DMS153 treated with DMSO at 0.1 percent for 48 hours (cell line): ENCODE data around the gene CYB5D1.
A peak's percentile ranks its signal among the peaks of the same experiment; 100 is the strongest.

Experiments
- DNase-seq: peaks from one replicate; lab custom pipeline; 2025; ENCODE audit not compliant: unreplicated experiment; lab: John Stamatoyannopoulos, UW

The CYB5D1 gene

DNA sequence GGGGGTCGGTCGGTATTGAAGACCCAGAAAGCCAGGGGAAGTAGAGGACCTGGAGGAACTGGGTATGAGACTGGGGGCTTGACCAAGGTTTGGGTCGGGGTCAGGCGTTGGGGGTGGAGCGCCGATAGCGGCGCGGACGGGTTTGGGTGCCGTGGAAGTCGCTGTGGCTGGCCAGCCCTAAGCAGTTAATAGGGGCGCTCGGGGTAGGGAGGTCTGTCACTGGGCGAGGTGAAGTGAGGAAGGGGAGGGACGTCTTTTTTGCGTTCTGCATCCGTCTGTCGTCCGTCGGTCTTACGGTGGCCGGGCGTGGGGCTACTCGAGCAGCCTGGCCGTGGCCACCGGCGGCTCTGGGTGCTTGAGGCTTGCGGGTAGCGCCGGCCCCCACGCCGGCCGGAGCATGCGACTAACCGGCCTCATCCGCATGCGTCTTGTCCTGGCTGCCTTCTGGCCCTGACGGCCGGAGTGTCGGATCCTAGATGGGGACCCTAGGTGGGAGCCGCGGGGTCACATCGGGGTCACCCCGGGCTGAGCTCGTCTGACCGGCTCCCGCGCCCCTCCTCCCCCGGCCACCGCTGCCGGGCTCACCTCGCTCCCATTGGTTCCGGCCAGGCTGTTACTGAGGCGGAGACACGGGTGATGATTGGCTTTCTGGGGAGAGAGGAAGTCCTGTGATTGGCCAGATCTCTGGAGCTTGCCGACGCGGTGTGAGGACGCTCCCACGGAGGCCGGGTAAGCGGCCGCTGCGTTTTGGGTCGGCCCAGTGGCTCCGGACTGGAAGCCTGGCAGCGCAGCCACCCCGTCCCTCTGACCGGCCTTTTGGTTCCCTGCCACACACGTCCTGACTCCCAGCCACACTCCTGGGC, 13.3 kb upstream of the CYB5D1 start:
- DNase-seq = peak; percentile 50

DNA sequence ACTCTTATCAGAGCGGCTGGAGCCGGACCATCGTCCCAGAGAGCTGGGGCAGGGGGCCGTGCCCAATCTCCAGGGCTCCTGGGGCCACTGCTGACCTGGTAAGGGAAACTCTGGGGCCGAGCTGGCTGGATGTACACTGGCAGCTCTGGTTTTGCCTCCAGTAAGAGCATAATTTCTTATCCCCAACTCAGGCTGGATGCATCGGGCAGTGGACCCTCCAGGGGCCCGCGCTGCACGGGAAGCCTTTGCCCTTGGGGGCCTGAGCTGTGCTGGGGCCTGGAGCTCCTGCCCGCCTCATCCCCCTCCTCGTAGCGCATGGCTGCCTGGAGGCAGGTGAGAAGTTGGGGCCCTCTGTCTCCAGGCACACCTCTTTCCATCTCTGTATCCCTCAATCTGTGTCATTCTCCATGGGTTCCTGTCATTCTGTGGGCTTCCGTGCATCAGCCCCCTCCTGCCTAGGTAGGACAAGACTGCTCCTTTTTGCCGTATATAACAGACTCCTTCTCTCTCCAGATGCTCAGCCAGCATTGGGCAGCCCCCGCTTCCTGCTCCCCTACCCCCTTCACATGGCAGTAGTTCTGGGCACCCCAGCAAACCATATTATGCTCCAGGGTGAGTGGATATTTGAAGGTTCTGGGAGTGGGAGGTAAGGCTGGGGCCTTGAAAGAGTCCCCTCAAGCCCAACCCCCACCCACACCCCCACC, 12.3 kb upstream of the CYB5D1 start:
- no peak for DNase-seq

DNA sequence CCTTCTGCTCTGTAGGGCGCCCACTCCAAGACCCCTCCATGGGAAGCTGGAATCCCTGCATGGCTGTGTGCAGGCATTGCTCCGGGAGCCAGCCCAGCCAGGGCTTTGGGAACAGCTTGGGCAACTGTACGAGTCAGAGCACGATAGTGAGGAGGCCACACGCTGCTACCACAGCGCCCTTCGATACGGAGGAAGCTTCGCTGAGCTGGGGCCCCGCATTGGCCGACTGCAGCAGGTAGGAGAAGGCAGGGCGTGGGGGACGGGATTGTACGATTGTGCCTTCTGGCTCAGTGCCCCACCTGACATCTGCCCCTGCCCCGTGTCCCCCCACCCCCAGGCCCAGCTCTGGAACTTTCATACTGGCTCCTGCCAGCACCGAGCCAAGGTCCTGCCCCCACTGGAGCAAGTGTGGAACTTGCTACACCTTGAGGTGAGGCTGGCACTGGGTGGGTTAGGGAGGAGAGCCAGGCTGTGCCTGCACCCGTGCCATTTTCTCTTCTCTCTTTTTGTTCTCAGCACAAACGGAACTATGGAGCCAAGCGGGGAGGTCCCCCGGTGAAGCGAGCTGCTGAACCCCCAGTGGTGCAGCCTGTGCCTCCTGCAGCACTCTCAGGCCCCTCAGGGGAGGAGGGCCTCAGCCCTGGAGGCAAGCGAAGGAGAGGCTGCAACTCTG, 11.6 kb upstream of the CYB5D1 start:
- DNase-seq = no peak

GRCh38 chr17:7846765-7847661, 10.8 kb upstream of the CYB5D1 start:
- no peak for DNase-seq

- DNase-seq = no peak
Measured at GRCh38 chr17:7848131-7848579, 9.6 kb upstream of the CYB5D1 start.

- no peak for DNase-seq
Measured at GRCh38 chr17:7848739-7849129, 9.1 kb upstream of the CYB5D1 start.

DNA sequence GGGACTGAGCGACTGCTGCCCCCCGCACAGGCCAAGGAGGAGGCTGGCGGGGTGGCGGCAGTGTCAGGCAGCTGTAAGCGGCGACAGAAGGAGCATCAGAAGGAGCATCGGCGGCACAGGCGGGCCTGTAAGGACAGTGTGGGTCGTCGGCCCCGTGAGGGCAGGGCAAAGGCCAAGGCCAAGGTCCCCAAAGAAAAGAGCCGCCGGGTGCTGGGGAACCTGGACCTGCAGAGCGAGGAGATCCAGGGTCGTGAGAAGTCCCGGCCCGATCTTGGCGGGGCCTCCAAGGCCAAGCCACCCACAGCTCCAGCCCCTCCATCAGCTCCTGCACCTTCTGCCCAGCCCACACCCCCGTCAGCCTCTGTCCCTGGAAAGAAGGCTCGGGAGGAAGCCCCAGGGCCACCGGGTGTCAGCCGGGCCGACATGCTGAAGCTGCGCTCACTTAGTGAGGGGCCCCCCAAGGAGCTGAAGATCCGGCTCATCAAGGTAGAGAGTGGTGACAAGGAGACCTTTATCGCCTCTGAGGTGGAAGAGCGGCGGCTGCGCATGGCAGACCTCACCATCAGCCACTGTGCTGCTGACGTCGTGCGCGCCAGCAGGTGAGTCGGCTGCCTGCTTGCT, 8.6 kb upstream of the CYB5D1 start:
- DNase-seq = no peak

DNA sequence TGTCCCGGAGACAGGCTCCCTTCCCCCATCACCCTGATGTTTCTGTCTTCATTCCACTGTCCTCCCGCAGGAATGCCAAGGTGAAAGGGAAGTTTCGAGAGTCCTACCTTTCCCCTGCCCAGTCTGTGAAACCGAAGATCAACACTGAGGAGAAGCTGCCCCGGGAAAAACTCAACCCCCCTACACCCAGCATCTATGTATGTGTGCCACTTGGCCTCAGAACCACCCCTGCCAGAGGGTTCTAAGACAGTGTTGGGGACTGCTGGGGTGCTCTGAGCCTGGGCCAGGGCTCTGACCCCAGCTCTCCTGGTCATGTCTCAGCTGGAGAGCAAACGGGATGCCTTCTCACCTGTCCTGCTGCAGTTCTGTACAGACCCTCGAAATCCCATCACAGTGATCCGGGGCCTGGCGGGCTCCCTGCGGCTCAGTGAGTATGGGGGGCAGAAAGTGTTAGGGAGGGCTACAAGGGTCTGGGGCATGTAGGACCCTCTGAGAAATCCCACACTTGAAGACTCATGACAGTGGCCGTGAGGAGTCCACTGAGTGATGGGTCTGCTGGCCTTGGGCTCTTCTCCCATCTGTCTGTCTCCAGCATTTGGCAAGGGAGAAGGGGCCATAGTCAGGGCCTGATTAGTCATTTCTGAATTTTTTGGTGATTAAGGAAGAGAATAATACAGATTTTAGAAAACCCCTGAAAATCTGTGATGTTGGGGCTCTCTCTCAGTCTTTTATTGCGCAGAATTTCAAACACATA, 7.9 kb upstream of the CYB5D1 start:
- no peak for DNase-seq

DNA sequence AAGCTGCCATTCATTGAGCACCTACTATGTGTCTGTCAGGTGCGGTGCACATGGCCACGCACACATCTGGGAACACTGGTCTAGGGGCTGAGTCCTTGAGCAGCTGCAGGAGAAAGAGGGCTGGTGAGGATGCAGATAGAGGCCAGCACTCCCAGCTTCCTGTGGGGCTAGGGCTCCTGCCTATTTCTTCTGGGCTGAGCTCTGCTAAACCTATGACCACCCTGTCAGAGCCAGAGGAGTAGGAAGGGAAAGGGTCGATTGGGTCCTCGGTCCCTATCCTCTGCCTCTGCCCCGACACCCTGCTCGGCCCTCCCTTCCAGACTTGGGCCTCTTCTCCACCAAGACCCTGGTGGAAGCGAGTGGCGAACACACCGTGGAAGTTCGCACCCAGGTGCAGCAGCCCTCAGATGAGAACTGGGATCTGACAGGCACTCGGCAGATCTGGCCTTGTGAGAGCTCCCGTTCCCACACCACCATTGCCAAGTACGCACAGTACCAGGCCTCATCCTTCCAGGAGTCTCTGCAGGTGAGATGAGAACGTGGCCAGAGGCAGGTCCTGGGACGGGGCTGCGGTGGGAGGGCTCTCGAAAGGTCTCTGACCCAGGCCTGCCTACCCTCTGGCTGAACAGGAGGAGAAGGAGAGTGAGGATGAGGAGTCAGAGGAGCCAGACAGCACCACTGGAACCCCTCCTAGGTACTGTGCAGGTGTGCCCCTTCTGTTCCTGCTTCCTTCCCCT, 6.9 kb upstream of the CYB5D1 start:
- no peak for DNase-seq

- DNase-seq = peak; percentile 27
Measured at GRCh38 chr17:7851438-7852261, 6.2 kb upstream of the CYB5D1 start.

- DNase-seq = no peak
Measured at GRCh38 chr17:7852262-7852670, 5.5 kb upstream of the CYB5D1 start.

DNA sequence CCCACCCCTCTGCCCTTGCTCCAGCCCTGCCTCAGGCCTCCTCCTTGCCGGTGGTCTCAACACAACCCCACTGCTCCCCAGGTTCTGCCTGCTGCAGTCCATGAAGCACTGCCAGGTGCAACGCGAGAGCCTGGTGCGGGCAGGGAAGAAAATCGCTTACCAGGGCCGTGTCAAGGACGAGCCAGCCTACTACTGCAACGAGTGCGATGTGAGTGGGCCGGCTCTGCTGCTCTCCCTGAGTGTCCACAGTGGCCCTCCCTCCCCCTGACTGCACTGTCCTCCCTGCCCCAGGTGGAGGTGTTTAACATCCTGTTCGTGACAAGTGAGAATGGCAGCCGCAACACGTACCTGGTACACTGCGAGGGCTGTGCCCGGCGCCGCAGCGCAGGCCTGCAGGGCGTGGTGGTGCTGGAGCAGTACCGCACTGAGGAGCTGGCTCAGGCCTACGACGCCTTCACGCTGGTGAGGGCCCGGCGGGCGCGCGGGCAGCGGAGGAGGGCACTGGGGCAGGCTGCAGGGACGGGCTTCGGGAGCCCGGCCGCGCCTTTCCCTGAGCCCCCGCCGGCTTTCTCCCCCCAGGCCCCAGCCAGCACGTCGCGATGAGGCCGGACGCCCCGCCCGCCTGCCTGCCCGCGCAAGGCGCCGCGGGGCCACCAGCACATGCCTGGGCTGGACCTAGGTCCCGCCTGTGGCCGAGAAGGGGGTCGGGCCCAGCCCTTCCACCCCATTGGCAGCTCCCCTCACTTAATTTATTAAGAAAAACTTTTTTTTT, 4.7 kb upstream of the CYB5D1 start:
- no peak for DNase-seq

DNA sequence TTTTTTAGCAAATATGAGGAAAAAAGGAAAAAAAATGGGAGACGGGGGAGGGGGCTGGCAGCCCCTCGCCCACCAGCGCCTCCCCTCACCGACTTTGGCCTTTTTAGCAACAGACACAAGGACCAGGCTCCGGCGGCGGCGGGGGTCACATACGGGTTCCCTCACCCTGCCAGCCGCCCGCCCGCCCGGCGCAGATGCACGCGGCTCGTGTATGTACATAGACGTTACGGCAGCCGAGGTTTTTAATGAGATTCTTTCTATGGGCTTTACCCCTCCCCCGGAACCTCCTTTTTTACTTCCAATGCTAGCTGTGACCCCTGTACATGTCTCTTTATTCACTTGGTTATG, 4.1 kb upstream of the CYB5D1 start:
- no peak for DNase-seq

GRCh38 chr17:7854078-7854777, 3.6 kb upstream of the CYB5D1 start:
- no peak for DNase-seq

DNA sequence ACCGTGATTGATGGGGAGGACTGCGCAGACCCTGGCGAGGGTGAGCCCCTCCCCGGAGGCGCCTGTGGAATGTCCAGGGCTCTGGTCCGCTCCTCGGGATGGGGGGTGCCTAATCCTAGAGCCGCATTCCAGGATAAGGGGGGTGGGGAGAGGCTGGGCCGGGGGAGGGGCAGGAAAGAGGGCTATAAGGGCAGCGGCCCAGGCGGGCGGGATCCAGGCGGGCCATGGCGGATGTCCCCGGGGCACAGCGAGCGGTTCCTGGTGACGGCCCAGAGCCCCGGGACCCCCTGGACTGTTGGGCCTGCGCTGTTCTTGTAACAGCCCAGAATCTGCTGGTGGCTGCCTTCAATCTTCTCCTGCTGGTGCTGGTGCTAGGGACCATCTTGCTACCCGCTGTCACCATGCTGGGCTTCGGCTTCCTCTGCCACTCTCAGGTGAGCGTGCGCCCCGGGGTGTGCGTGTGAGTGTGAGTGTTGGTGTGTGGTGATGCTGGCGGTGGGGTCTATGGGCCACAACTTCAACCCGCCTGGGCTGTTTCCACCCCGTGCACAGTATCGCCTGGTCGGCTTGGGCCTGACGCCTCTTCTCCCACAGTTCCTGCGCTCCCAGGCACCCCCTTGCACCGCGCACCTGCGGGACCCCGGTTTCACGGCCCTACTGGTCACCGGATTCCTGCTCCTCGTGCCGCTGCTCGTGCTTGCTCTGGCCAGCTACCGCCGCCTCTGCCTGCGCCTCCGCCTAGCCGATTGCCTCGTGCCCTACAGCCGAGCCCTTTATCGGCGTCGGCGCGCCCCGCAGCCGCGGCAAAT, 2.7 kb upstream of the CYB5D1 start, which contains the start of gene TMEM88:
TSS of gene TMEM88 (plus strand) at position 216 of the 809 bp plus-strand sequence. CDS start at position 225, 9 bp downstream.
- DNase-seq = no peak

- DNase-seq = no peak
Measured at GRCh38 chr17:7855660-7856010, 2.2 kb upstream of the CYB5D1 start.
